Measurements from ENCODE around the gene MED7. TPM values are rescaled to one million over a fixed set of nuclear protein-coding genes. Genes with fewer than 3 reads are reported as not detected.
A peak's percentile ranks its signal among the peaks of the same experiment; 100 is the strongest.

Gene MED7
- total and polyA plus RNA-seq, 11 donors = 6.9 to 11.0 (median 9.6) TPM

- WGBS, 4 donors = 91 to 97% (median 94%) methylated on average over 8 of the region's 8 CpGs
- DNase-seq = no peak
Measured at GRCh38 chr5:157175071-157175612, 32.5 kb upstream of the MED7 start.

GRCh38 chr5:157172403-157172802 is 29.7 kb upstream of the MED7 start:
- Histone ChIP-seq H3K36me3 (no peaks in the 10 kb centered on the region), H3K27me3 (peaks cover 0 to 7% (median 0%) of the 10 kb centered on the region in 9 donors), H3K9me3 (no peaks in the 10 kb centered on the region), H3K4me3 (no peak overlapping the region), H3K27ac (peak overlapping the region in 1 of 12 donors; percentile 37), H3K4me1 (no peaks in the 10 kb centered on the region)
- ATAC-seq (no peak), DNase-seq (no peak)
- no peak for TF ChIP-seq CTCF (IDR thresholded peaks at IDR 0.05)
- no peak for TF ChIP-seq POLR2A (IDR thresholded peaks at IDR 0.05)
- intact Hi-C loops (cut with DNase I) = no loop called here
- WGBS, 4 donors = 42 to 55% (median 49%) methylated on average over 2 of the region's 2 CpGs

More at GRCh38 chr5:157175071-157175612, 32.5 kb upstream of the MED7 start:
- intact Hi-C loops (cut with DNase I) = no loop called here
- TF ChIP-seq POLR2A (IDR thresholded peaks at IDR 0.05) (no peak), CTCF (IDR thresholded peaks at IDR 0.05) (no peak)
- H3K4me3 ChIP-seq = no peak overlapping the region
- no peak overlapping the region for H3K27ac ChIP-seq
- H3K9me3 ChIP-seq = no peaks in the 10 kb centered on the region
- peaks cover 0 to 11% (median 0%) of the 10 kb centered on the region in 9 donors for H3K27me3 ChIP-seq
- ATAC-seq = no peak
- no peaks in the 10 kb centered on the region for H3K4me1 ChIP-seq
- H3K36me3 ChIP-seq = no peaks in the 10 kb centered on the region

GRCh38 chr5:157168286-157168685 is 25.6 kb upstream of the MED7 start:
- Histone ChIP-seq H3K27me3 (peaks cover 0 to 7% (median 0%) of the 10 kb centered on the region in 9 donors), H3K27ac (no peak overlapping the region), H3K36me3 (no peaks in the 10 kb centered on the region), H3K4me1 (no peaks in the 10 kb centered on the region), H3K9me3 (no peaks in the 10 kb centered on the region), H3K4me3 (no peak overlapping the region)
- 93 to 97% (median 97%) methylated on average over 5 of the region's 5 CpGs for WGBS, 4 donors
- intact Hi-C loops (cut with DNase I) = no loop called here
- TF ChIP-seq POLR2A (IDR thresholded peaks at IDR 0.05) (no peak), CTCF (IDR thresholded peaks at IDR 0.05) (no peak)
- ATAC-seq (no peak), DNase-seq (no peak)

- DNase-seq (no peak), ATAC-seq (no peak)
- intact Hi-C loops (cut with DNase I) = no loop called here
- TF ChIP-seq CTCF (IDR thresholded peaks at IDR 0.05) (no peak), POLR2A (IDR thresholded peaks at IDR 0.05) (no peak)
- no peaks in the 10 kb centered on the region for H3K36me3 ChIP-seq
- H3K4me3 ChIP-seq = no peak overlapping the region
- H3K27ac ChIP-seq = no peak overlapping the region
- no peaks in the 10 kb centered on the region for H3K4me1 ChIP-seq
- WGBS, 4 donors = 50 to 70% (median 59%) methylated on average over 4 of the region's 4 CpGs
- peaks cover 0 to 7% (median 0%) of the 10 kb centered on the region in 9 donors for H3K27me3 ChIP-seq
- no peaks in the 10 kb centered on the region for H3K9me3 ChIP-seq
Measured at GRCh38 chr5:157167214-157167621, 24.6 kb upstream of the MED7 start.

Measured in heart left ventricle (tissue), 16 donors.